ENCODE measurements around the gene DOCK1. TPM values are rescaled to one million over a fixed set of nuclear protein-coding genes. Genes with fewer than 3 reads are reported as not detected.

Gene DOCK1
- total RNA-seq, 1 experiment from 2014 or later, result 44.5 TPM

GRCh38 chr10:127012071-127012768 is 107.0 kb downstream of the DOCK1 start:
- no peak for DNase-seq
- Histone ChIP-seq H3K27me3 (ENCODE audit: control insufficient read depth, insufficient read depth, low read length) (no peaks in the 10 kb centered on the region), H3K36me3 (replicated peaks; ENCODE audit: control insufficient read depth, insufficient read depth, low read length) (no peaks in the 10 kb centered on the region; the same call in none of the 2 replicates)

GRCh38 chr10:127012769-127013152 is 107.5 kb downstream of the DOCK1 start:
- no peak overlapping the region for H3K4me3 ChIP-seq (ENCODE audit: insufficient read depth, low read depth, low read length)
- DNase-seq, result no peak
- no peaks in the 10 kb centered on the region for H3K27me3 ChIP-seq (ENCODE audit: control insufficient read depth, insufficient read depth, low read length)
- no peaks in the 10 kb centered on the region; the same call in none of the 2 replicates for H3K36me3 ChIP-seq (replicated peaks; ENCODE audit: control insufficient read depth, insufficient read depth, low read length)

More at GRCh38 chr10:127012071-127012768, 107.0 kb downstream of the DOCK1 start:
- no peak overlapping the region for H3K4me3 ChIP-seq (ENCODE audit: insufficient read depth, low read depth, low read length)

GRCh38 chr10:127013211-127013656 is 108.0 kb downstream of the DOCK1 start:
- Histone ChIP-seq H3K36me3 (replicated peaks; ENCODE audit: control insufficient read depth, insufficient read depth, low read length) (no peaks in the 10 kb centered on the region; the same call in none of the 2 replicates), H3K27me3 (ENCODE audit: control insufficient read depth, insufficient read depth, low read length) (no peaks in the 10 kb centered on the region), H3K4me3 (ENCODE audit: insufficient read depth, low read depth, low read length) (no peak overlapping the region)
- no peak for DNase-seq

- H3K36me3 ChIP-seq (replicated peaks; ENCODE audit: control insufficient read depth, insufficient read depth, low read length), result no peaks in the 10 kb centered on the region; the same call in none of the 2 replicates
- no peaks in the 10 kb centered on the region for H3K27me3 ChIP-seq (ENCODE audit: control insufficient read depth, insufficient read depth, low read length)
- H3K4me3 ChIP-seq (ENCODE audit: insufficient read depth, low read depth, low read length), result no peak overlapping the region
- no peak for DNase-seq
These were observed 108.7 kb downstream of the DOCK1 start for GRCh38 chr10:127013691-127014473.

GRCh38 chr10:127014671-127015070 is 109.4 kb downstream of the DOCK1 start:
- no peaks in the 10 kb centered on the region for H3K27me3 ChIP-seq (ENCODE audit: control insufficient read depth, insufficient read depth, low read length)
- DNase-seq, result no peak
- no peaks in the 10 kb centered on the region; the same call in 1 of the 2 replicates for H3K36me3 ChIP-seq (replicated peaks; ENCODE audit: control insufficient read depth, insufficient read depth, low read length)
- no peak overlapping the region for H3K4me3 ChIP-seq (ENCODE audit: insufficient read depth, low read depth, low read length)

- no peak for DNase-seq
- H3K4me3 ChIP-seq (ENCODE audit: insufficient read depth, low read depth, low read length), result no peak overlapping the region
- H3K27me3 ChIP-seq (ENCODE audit: control insufficient read depth, insufficient read depth, low read length), result no peaks in the 10 kb centered on the region
- no peaks in the 10 kb centered on the region; the same call in 1 of the 2 replicates for H3K36me3 ChIP-seq (replicated peaks; ENCODE audit: control insufficient read depth, insufficient read depth, low read length)
These were observed 110.1 kb downstream of the DOCK1 start for GRCh38 chr10:127015373-127015772.

- DNase-seq, result no peak
- no peak overlapping the region for H3K4me3 ChIP-seq (ENCODE audit: insufficient read depth, low read depth, low read length)
- no peaks in the 10 kb centered on the region for H3K27me3 ChIP-seq (ENCODE audit: control insufficient read depth, insufficient read depth, low read length)
- no peaks in the 10 kb centered on the region; the same call in 1 of the 2 replicates for H3K36me3 ChIP-seq (replicated peaks; ENCODE audit: control insufficient read depth, insufficient read depth, low read length)
These were observed 111.1 kb downstream of the DOCK1 start for GRCh38 chr10:127016331-127016730.

- no peak for DNase-seq
- H3K27me3 ChIP-seq (ENCODE audit: control insufficient read depth, insufficient read depth, low read length), result no peaks in the 10 kb centered on the region
- H3K4me3 ChIP-seq (ENCODE audit: insufficient read depth, low read depth, low read length), result no peak overlapping the region
- H3K36me3 ChIP-seq (replicated peaks; ENCODE audit: control insufficient read depth, insufficient read depth, low read length), result no peaks in the 10 kb centered on the region; the same call in 1 of the 2 replicates
These were observed 112.5 kb downstream of the DOCK1 start for GRCh38 chr10:127017541-127018297.

GRCh38 chr10:127018298-127018650 is 113.0 kb downstream of the DOCK1 start:
- no peak overlapping the region for H3K4me3 ChIP-seq (ENCODE audit: insufficient read depth, low read depth, low read length)
- no peak for DNase-seq
- peaks cover 2% of the 10 kb centered on the region for H3K36me3 ChIP-seq (replicated peaks; ENCODE audit: control insufficient read depth, insufficient read depth, low read length)

GRCh38 chr10:127018766-127019165 is 113.5 kb downstream of the DOCK1 start:
- Histone ChIP-seq H3K27me3 (ENCODE audit: control insufficient read depth, insufficient read depth, low read length) (no peaks in the 10 kb centered on the region), H3K36me3 (replicated peaks; ENCODE audit: control insufficient read depth, insufficient read depth, low read length) (peaks cover 2% of the 10 kb centered on the region), H3K4me3 (ENCODE audit: insufficient read depth, low read depth, low read length) (no peak overlapping the region)
- no peak for DNase-seq

More at GRCh38 chr10:127018298-127018650, 113.0 kb downstream of the DOCK1 start:
- no peaks in the 10 kb centered on the region for H3K27me3 ChIP-seq (ENCODE audit: control insufficient read depth, insufficient read depth, low read length)

- no peak overlapping the region for H3K4me3 ChIP-seq (ENCODE audit: insufficient read depth, low read depth, low read length)
- H3K27me3 ChIP-seq (ENCODE audit: control insufficient read depth, insufficient read depth, low read length), result no peaks in the 10 kb centered on the region
- no peak for DNase-seq
- peaks cover 2% of the 10 kb centered on the region for H3K36me3 ChIP-seq (replicated peaks; ENCODE audit: control insufficient read depth, insufficient read depth, low read length)
These were observed 115.0 kb downstream of the DOCK1 start for GRCh38 chr10:127020260-127020659.

GRCh38 chr10:127021801-127022200 is 116.6 kb downstream of the DOCK1 start:
- no peak overlapping the region for H3K4me3 ChIP-seq (ENCODE audit: insufficient read depth, low read depth, low read length)
- DNase-seq, result no peak
- no peaks in the 10 kb centered on the region for H3K27me3 ChIP-seq (ENCODE audit: control insufficient read depth, insufficient read depth, low read length)
- H3K36me3 ChIP-seq (replicated peaks; ENCODE audit: control insufficient read depth, insufficient read depth, low read length), result peaks cover 2% of the 10 kb centered on the region

- Histone ChIP-seq H3K4me3 (ENCODE audit: insufficient read depth, low read depth, low read length) (no peak overlapping the region), H3K36me3 (replicated peaks; ENCODE audit: control insufficient read depth, insufficient read depth, low read length) (peaks cover 3% of the 10 kb centered on the region), H3K27me3 (ENCODE audit: control insufficient read depth, insufficient read depth, low read length) (no peaks in the 10 kb centered on the region)
- no peak for DNase-seq
These were observed 119.6 kb downstream of the DOCK1 start for GRCh38 chr10:127024685-127025435.

- no peak overlapping the region for H3K4me3 ChIP-seq (ENCODE audit: insufficient read depth, low read depth, low read length)
- no peaks in the 10 kb centered on the region for H3K27me3 ChIP-seq (ENCODE audit: control insufficient read depth, insufficient read depth, low read length)
- DNase-seq, result no peak
- H3K36me3 ChIP-seq (replicated peaks; ENCODE audit: control insufficient read depth, insufficient read depth, low read length), result peaks cover 7% of the 10 kb centered on the region
These were observed 122.6 kb downstream of the DOCK1 start for GRCh38 chr10:127027786-127028185.

All from H7 (cell line).